ENCODE results near the gene MX2. TPM values are rescaled to one million over a fixed set of nuclear protein-coding genes. Genes with fewer than 3 reads are reported as not detected.

MX2 gene
- total RNA-seq, 4 donors from 2014 or later = 0.29 to 19.0 (median 8.2) TPM

GRCh38 chr21:41432562-41433460 is 71.0 kb downstream of the MX2 start:
- H3K4me3 ChIP-seq = no peak overlapping the region
- no peak for DNase-seq
- no peaks in the 10 kb centered on the region for H3K4me1 ChIP-seq
- no peak overlapping the region for H3K27ac ChIP-seq
- intact Hi-C loops (cut with DNase I; ENCODE audit: low total_unique reads) = no loop called here
- H3K36me3 ChIP-seq = no peaks in the 10 kb centered on the region
- no peaks in the 10 kb centered on the region for H3K27me3 ChIP-seq
- TF ChIP-seq POLR2A (IDR thresholded peaks at IDR 0.05) = no peak
- no peak for TF ChIP-seq CTCF (IDR thresholded peaks at IDR 0.05)
- no peaks in the 10 kb centered on the region for H3K9me3 ChIP-seq

- Histone ChIP-seq H3K4me3 (no peak overlapping the region), H3K4me1 (no peaks in the 10 kb centered on the region), H3K27me3 (no peaks in the 10 kb centered on the region), H3K9me3 (no peaks in the 10 kb centered on the region), H3K36me3 (no peaks in the 10 kb centered on the region), H3K27ac (no peak overlapping the region)
- intact Hi-C loops (cut with DNase I; ENCODE audit: low total_unique reads) = no loop called here
- TF ChIP-seq CTCF (IDR thresholded peaks at IDR 0.05) = no peak
- no peak for TF ChIP-seq POLR2A (IDR thresholded peaks at IDR 0.05)
- DNase-seq = no peak
These were observed 71.7 kb downstream of the MX2 start for GRCh38 chr21:41433566-41433965.

- Histone ChIP-seq H3K27me3 (no peaks in the 10 kb centered on the region), H3K4me1 (no peaks in the 10 kb centered on the region), H3K36me3 (no peaks in the 10 kb centered on the region), H3K9me3 (no peaks in the 10 kb centered on the region), H3K27ac (no peak overlapping the region), H3K4me3 (no peak overlapping the region)
- TF ChIP-seq CTCF (IDR thresholded peaks at IDR 0.05) (no peak), POLR2A (IDR thresholded peaks at IDR 0.05) (no peak)
- intact Hi-C loops (cut with DNase I; ENCODE audit: low total_unique reads) = no loop called here
- no peak for DNase-seq
These were observed 73.9 kb downstream of the MX2 start for GRCh38 chr21:41435706-41436105.

GRCh38 chr21:41437729-41438128 is 75.9 kb downstream of the MX2 start:
- Histone ChIP-seq H3K4me1 (no peaks in the 10 kb centered on the region), H3K36me3 (no peaks in the 10 kb centered on the region)
- intact Hi-C loops (cut with DNase I; ENCODE audit: low total_unique reads) = no loop called here

More at GRCh38 chr21:41437729-41438128, 75.9 kb downstream of the MX2 start:
- Histone ChIP-seq H3K4me3 (no peak overlapping the region), H3K9me3 (no peaks in the 10 kb centered on the region), H3K27me3 (no peaks in the 10 kb centered on the region), H3K27ac (no peak overlapping the region)
- no peak for TF ChIP-seq POLR2A (IDR thresholded peaks at IDR 0.05)
- TF ChIP-seq CTCF (IDR thresholded peaks at IDR 0.05) = no peak
- DNase-seq = no peak
